ENCODE results near the gene UPF2.
A peak's percentile ranks its signal among the peaks of the same experiment; 100 is the strongest.
"Not testable (repeated sequence)": the region's sequence is repeated elsewhere in the genome, so short reads cannot be mapped to it uniquely, and the experiment has no call there.

The UPF2 gene, protein sequence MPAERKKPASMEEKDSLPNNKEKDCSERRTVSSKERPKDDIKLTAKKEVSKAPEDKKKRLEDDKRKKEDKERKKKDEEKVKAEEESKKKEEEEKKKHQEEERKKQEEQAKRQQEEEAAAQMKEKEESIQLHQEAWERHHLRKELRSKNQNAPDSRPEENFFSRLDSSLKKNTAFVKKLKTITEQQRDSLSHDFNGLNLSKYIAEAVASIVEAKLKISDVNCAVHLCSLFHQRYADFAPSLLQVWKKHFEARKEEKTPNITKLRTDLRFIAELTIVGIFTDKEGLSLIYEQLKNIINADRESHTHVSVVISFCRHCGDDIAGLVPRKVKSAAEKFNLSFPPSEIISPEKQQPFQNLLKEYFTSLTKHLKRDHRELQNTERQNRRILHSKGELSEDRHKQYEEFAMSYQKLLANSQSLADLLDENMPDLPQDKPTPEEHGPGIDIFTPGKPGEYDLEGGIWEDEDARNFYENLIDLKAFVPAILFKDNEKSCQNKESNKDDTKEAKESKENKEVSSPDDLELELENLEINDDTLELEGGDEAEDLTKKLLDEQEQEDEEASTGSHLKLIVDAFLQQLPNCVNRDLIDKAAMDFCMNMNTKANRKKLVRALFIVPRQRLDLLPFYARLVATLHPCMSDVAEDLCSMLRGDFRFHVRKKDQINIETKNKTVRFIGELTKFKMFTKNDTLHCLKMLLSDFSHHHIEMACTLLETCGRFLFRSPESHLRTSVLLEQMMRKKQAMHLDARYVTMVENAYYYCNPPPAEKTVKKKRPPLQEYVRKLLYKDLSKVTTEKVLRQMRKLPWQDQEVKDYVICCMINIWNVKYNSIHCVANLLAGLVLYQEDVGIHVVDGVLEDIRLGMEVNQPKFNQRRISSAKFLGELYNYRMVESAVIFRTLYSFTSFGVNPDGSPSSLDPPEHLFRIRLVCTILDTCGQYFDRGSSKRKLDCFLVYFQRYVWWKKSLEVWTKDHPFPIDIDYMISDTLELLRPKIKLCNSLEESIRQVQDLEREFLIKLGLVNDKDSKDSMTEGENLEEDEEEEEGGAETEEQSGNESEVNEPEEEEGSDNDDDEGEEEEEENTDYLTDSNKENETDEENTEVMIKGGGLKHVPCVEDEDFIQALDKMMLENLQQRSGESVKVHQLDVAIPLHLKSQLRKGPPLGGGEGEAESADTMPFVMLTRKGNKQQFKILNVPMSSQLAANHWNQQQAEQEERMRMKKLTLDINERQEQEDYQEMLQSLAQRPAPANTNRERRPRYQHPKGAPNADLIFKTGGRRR

DNA sequence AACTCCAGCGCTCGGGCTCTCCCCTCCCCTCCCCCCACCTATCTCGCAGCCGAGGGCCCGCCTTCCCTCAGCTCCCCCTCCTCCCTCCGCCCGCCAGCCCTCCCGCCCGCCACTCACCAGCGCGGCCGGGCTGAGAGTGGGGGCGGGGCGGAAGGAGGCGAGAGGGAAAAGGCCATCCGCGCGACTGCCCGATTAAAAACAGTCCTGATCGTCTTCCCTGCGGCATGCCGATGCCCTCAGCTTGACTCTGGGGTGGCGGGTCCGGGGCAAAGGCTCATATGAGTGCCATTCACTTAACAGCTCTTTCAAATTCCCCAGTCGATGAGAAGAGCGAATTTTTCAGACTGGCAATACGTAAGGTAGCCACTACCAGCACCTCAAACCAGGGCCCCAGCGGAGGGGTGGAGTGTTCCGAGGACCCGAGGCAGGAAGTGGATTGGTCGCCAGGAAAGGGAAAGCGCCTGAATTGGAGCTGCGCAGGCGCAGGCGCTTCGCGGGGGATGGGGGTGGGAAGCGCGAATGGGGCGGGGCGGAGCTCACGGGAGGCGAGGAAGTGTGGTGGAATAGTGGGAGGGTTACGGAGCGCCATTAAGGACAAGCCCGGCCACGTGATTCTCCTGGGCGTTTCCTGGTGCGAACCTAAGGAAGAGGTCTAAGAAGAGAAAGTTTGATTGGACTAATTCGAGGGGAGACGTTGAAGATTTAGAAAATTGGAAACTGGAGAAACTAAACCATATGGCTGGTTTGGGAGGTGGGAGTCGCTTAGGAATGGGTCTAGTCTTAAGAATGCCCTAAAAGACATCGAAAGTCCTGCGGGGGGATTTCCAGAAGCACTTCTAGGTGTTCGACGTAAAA is at the start of gene UPF2:
Gene UPF2 (minus strand): TSS at position 13 of the 855 bp plus-strand sequence. CDS start 7,386 bp downstream, outside the sequence.
- peak; percentile 82 to 86 for ATAC-seq

DNA sequence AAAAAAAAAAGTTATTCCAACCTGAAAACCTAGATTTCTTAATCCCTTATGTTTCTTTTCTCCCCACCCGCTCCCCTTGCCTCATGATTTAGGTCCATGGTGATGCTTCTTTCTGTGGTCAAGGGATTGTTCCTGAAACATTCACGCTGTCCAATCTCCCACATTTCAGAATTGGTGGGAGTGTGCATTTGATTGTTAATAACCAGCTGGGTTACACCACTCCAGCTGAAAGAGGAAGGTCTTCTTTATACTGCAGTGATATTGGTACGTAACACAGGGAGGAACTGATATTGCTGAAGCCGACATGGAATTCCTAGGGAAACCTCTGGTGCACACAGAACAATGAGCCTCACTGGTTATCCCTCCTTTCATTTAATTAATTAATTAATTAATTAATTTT is 48.8 kb upstream of the UPF2 start:
- ATAC-seq = no peak

DNA sequence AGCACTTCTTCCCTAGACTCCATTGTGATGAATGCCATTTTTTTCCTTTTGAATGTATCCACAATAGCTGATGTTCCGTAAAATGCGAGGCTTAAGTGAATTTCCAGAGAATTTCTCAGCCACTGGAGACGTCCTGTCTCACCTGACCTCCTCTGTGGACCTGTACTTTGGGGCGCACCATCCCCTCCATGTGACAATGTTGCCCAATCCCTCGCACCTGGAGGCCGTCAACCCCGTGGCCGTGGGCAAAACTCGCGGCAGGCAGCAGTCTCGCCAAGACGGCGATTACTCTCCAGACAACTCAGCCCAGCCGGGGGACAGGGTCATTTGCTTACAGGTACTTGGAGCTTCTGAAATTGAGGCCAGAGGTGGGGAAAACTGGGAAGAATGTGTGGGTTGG is 46.3 kb upstream of the UPF2 start:
- no peak for ATAC-seq

DNA sequence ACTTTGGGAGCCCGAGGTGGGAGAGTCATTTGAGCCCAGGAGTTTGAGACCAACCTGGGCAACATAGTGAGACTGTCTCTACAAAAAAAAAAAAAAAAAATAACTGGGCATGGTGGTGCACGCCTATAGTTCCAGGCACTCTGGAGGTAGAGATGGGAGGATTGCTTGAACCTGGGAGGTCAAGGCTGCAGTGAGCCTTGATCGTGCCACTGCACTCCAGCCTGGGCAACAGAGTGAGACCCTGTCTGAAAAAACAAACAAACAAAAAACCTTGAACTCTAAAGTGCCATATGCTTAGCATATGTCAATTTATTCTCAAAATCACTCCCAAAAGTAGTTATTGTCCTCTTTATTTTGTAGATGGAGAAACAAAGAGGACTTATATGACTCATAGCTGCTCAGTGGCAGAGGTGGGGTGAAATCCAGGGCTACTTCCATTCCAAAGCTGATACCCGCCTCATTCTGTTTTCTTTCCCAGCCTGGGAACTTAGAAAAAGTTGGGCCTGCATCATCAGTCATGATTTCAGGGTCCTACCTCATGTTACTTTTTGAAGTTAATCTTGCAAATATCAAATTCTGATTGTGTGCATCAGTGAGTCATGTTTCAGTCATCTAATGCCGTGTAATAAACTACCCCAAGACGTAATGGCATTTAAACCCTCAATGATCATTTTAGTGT is 39.4 kb upstream of the UPF2 start:
- no peak for ATAC-seq

DNA sequence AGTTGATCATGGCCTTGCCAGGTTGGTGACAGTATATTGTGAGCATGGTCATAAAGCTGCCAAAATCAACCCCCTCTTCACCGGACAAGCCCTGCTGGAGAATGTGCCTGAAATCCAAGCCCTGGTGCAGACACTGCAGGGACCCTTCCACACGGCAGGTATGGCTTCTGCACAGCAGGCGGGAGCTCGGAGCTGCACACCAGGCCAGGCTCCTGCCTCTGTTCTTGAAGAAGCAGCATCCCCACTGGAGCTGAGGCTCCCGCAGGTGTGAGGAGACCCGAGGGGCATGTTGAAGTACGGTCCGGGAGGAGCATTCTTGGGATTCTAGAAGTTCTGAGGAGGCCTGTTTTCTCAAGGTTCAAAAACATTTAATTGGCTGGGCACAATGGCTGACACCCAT is 38.9 kb upstream of the UPF2 start:
- ATAC-seq = no peak

DNA sequence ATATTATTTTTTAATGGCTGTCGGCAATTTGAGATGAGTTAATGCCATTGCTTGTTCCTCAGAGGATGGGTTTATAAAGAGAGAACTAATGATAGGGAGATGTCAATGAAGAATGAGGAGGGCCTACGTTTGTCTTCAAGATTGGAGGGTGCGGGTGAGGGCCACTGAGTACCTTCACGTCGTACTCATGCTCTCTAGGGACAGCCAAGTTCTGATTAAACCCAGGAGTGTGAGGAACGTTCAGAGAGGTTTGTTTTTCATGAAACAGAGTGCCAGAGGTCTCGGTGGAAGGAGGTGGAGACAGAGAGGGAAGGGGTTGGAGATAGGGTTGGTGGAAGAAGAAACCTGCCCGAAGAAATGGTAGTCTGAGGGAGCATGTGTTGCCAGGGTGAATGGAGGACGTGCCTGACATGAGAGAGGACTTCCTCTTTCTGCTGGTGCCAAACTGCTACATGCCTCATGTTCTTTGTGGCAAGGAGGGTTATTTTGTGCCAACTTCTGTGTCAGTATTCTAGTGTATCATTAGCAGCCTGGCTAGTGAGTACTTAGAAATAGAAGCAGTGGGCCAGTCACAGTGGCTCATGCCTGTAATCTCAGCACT is 35.1 kb upstream of the UPF2 start:
- ATAC-seq = no peak

DNA sequence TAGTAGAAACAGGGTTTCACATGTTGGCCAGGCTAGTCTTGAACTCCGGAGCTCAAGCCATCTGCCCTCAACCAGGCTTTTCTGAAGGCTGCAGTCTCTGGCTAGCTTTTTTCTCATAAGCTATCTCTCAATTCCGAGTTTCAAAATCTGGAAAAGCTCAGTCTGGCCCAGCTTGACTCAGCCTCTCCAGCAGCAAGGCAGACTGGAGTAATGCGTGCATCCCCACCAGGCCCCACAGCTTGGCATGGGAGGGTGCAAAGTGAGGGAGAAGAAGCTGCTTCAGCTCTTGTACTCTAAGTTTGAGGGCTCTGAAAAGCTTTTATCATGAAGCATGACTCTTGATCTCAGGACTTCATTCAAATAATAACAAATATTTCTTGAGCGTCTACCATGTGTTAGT is 30.9 kb upstream of the UPF2 start:
- ATAC-seq = no peak

DNA sequence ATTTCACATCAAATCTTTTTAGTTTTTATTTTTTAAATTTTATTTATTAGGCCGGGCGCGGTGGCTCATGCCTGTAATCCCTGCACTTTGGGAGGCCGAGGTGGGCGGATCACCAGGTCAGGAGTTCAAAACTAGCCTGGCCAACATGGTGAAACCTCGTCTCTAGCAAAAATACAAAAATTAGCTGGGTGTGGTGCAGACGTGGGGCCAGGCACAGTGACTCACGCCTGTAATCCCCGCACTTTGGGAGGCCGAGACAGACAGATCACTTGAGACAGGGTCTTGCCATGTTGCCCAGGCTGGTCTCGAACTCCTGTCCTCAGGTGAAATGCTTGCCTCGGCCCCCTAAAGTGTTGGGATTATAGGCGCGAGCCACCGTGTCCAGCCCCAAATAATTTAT is 28.8 kb upstream of the UPF2 start:
- ATAC-seq = not testable (repeated sequence)

DNA sequence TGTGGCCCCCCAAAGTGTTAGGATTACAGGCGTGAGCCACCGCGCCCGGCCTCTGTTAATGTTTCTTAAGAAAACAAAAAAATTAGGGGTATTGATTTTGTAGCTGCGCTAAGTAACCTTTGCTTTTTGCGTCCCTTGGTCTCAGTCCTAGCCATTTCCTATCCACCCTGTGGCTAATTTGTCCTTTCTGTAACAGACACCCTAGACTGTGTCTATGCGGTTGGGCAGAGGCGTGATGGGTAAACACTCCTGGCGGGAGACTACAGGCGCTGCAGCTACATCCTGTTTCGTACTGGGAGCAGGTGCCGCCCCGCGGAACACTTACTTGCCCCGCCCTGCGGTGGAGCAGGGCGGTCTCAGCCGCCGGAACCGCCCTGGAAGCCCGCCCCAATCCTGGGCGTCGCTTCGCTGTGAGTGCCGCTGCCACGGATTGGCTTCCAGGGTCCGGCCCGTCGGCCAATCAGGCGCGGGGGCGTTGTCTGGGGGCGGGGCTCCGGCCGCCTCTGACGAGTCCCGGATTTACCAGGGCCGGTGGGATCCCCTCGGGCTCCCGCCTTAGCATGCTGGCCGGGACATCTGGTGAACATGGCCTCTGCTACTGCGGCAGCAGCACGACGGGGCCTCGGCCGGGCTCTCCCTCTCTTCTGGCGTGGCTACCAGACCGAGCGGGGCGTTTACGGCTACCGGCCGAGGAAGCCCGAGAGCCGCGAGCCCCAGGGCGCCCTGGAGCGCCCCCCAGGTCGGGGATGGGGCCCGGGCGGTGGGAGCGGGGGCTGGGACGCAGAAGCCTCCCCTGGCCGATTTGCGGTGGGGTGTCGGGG is 26.1 kb upstream of the UPF2 start, which contains the start of gene DHTKD1:
Gene DHTKD1 (plus strand): TSS at position 506 of the 821 bp plus-strand sequence. CDS start 80 bp downstream, at position 586.
- peak; percentile 99 to 100 for ATAC-seq

DNA sequence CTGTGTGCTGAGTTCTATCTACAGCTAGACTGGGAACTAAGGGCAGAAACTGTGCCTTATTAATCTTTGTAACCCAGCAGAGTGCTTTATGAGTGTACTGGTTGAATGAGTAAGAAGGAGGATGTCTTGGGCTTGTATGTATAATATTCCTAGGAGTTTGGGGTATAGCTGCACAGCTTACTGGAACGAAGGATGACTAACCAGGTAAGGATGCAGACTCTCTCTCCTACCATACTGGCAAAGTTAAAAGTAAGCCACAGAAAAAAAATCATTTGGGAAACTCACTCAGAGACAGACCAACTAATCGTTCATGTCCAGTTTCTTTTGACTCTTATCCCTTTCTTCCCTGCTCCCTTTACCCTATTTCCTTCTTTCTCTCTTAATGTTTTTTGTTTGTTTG is 24.7 kb upstream of the UPF2 start:
- no peak for ATAC-seq

DNA sequence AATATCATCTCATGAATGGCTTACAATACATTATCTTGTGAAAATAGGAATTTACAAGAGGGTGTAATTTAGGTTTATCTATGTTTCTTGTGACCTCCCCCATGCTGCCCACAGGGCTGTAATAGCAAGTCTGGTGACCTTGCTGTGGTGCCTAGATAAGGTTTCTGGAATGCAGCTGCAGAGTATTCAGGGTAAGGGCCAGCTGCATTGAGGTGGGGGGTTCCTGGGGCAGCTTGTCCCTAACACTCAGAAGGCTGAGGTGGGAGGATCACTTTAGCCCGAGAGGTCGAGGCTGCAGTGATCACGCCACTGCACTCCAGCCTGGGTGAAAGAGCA is 20.8 kb upstream of the UPF2 start:
- no peak for ATAC-seq

DNA sequence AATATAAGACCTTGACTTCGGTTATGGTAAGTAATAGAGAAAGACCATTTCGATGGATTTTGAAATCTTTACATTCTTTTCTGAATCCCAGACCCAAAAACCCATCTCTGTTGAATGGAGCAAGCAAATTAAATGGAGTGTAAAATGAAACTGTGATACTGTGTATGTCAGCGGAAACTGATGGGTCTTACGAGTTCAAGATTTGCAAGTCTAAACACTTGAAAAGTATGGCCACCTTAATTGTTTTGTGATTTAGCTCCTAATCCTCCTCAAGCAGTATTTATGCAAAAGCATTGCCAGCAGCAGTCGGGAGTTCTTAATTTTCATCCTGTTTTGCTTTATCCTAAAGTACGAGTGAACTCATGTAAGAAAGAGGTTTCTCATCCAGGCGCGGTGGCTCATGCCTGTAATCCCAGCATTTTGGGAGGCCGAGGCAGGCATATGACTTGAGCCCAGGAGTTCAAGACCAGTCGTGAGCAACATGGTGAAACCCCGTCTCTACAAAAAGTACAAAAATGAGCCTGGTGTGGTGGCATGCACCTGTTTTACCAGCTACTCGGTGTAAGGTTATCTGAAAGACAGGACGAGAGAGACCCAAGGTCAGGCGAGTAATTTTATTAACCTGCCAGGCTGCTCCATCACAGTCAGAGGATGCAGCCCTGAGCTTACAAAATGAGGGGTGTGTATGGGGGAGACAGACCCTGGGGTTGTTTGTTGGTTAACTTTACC is 20.3 kb upstream of the UPF2 start:
- ATAC-seq = no peak

DNA sequence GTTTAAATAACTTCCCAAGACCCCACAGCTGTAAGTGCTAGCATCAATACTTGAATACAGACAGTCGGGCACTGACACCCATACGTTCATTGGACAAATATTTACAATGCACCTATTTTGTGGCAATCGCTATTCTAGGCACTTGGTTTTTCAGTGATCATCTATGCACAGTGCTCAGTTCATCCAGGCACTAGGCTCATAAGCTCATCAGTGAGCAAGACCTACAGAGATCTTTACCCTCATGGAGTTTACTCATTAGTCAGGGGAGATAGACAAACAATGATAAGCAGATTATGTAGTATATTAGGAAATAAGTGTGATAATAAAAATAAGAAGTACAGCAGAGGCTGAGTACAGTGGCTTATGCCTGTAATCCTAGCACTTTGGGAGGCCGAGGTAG is 18.5 kb upstream of the UPF2 start:
- ATAC-seq = no peak

DNA sequence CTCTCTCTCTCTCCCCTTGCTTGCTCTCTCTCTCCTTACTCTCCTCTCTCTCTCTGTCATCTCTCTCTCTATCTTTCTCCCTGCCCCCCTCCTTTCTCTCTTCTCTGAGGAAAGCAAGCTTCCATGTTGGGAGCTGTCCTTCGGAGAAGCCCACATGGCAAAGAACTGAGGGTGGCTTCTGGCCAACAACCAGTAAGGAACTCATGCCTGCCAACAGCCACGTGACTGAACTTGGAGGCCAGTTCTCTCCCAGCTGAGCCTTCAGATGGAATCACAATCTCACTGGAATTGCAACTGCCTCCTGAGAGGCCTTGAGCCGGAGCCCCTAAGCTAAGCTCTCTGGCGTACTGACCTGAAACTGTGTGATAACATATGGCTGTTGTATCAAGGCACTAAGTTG is 14.1 kb upstream of the UPF2 start:
- ATAC-seq = no peak

DNA sequence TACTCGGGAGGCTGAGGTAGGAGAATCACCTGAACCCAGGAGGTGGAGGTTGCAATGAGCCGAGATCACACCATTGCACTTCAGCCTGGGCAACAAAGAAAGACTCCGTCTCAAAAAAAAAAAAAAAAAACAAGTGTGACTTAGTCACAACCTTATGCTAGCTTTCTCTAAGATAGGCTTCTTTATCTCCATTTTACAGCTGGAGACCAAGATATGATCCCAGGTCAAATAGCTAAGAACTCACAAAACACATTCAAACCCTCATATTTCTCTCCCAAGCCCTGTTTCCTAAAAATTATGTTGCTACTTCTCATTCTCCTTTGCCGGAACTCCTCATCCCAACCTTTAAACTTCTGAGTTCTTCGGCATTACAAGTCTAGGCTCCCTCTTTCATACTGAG is 13.1 kb upstream of the UPF2 start:
- ATAC-seq = no peak

DNA sequence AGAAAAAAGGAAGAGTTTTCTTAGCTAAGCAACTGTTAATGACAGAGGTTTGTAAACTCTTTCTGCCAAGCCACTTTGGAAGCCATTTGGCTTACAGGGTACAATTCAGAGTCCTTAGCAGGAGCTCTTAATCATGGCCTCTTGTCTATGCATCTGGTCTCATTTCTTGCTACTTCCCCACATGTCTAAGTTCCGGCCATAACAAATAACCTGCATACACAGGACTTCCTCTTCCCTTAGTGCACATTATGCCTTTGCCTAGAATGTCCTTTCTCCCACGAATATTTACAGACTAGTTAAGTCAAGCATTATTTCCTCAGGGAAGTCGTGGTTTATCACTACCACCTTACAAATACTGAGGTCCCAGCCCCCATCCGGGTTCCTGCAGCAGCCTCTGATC is 8.6 kb upstream of the UPF2 start:
- no peak for ATAC-seq

DNA sequence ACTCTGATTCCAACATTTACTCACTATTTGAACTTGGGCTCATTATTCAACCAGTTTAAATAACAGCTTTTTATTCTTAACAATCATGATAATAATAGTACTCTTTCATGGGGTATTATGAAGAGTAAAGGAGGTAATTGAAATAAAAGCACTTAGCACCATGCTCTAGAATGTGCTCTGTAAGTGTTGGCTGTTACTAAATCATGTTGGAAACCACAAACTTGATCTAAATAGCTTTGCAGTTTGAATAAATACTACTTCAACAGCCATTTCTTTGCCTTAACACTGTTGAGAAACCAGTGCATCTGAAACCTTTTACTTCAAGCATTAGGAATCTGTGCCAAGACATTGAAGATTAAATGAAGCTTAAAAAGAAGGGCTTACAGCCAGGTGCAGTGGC is 7.9 kb upstream of the UPF2 start:
- no peak for ATAC-seq

DNA sequence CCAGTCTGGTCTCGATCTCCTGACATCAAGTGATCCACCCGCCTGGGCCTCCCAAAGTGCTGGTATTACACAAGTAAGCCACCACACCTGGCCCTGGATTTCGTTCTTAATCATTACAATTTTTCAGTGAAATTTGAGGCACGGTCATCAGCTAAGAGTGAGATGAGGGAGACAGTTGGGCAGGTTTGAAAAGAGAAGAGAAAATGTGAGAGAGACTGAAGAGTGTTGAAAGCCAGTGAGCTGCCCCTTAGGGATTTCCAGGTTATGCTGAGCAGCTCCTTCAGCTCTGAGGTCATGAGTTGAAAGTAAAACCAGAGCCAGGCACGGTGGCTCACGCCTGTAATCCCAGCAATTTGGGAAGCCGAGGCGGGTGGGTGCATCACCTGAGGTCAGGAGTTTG is 5.9 kb upstream of the UPF2 start:
- peak in 1 of 2 donors; percentile 12 for ATAC-seq

DNA sequence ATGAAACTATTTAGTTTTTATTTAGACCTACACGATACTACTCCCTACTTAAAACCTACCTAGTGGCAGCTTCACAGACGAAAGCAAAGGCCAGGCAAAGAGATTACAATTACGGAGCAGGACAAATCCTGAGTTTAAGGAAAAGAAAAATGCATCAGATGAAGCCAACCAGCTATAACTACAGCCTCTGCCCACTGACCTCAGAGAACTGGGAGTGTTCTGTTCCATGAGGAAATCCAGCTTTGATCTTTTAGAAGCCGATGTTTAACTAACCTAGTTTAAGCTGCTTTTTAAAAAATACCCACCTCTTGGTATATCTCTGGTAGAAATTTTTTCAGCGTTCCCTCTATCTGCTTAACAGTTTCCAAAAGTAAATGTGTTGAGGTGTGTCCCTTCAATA is 3.0 kb upstream of the UPF2 start:
- ATAC-seq = no peak

All from activated CD4-positive, CD25-positive, alpha-beta regulatory T cell treated with anti-CD3 and anti-CD28 coated beads, Interleukin-2, amount 50 U/mL, for 24 hours (primary cell).